KMS-11 (cell line): ENCODE measurements around the gene LHX4.

Experiments
- H2AFZ ChIP-seq: fragments of 200-600 bp; sonication (generic); 2 replicates; pipeline ENCODE4 v1.6.1; 2016; ENCODE audit warnings: antibody characterized with exemption, mixed run types, low read depth
- H3K27ac ChIP-seq: fragments of 200-600 bp; sonication (generic); 2 replicates; pipeline ENCODE4 v1.6.1; 2016; ENCODE audit warnings: mild to moderate bottlenecking, mixed run types
- H3K27me3 ChIP-seq: fragments of 200-600 bp; sonication (generic); 2 replicates; pipeline ENCODE4 v1.6.1; 2017; ENCODE audit warnings: mild to moderate bottlenecking, low read depth, mixed run types, moderate library complexity; ENCODE audit not compliant: insufficient read depth
- H3K36me3 ChIP-seq: fragments of 200-600 bp; sonication (generic); 2 replicates; pipeline ENCODE4 v1.6.1; 2017; ENCODE audit warnings: mild to moderate bottlenecking, mixed run types; ENCODE audit not compliant: insufficient read depth
- H3K4me1 ChIP-seq: fragments of 200-600 bp; sonication (generic); 2 replicates; pipeline ENCODE4 v1.6.1; 2016; ENCODE audit warnings: mild to moderate bottlenecking, low read depth, mixed run types; ENCODE audit not compliant: poor library complexity, severe bottlenecking
- H3K4me2 ChIP-seq: fragments of 200-600 bp; sonication (generic); 2 replicates; pipeline ENCODE4 v1.7.0; 2016; ENCODE audit warnings: mild to moderate bottlenecking, mixed run types
- H3K4me3 ChIP-seq: fragments of 200-600 bp; sonication (generic); IDR thresholded peaks from 2 replicates; pipeline ENCODE4 v1.6.1; 2017; ENCODE audit warnings: low read depth, low read length, mixed read lengths; ENCODE audit not compliant: insufficient read depth
- H3K79me2 ChIP-seq: fragments of 200-600 bp; sonication (generic); 2 replicates; pipeline ENCODE4 v1.6.1; 2016; ENCODE audit warnings: low read depth, mixed run types; ENCODE audit not compliant: insufficient read depth
- H3K9ac ChIP-seq: fragments of 200-600 bp; sonication (generic); 2 replicates; pipeline ENCODE4 v1.6.1; 2016; ENCODE audit warnings: mild to moderate bottlenecking, mixed run types
- H4K20me1 ChIP-seq: fragments of 200-600 bp; sonication (generic); 2 replicates; pipeline ENCODE4 v1.6.1; 2016; ENCODE audit warnings: mild to moderate bottlenecking, mixed run types; ENCODE audit not compliant: insufficient read depth
- TF ChIP-seq, protein P1 (sequence below): fragments of 200-600 bp; sonication (generic); conservative IDR thresholded peaks from 2 replicates; pipeline ENCODE4 v1.6.1; 2017; ENCODE audit warnings: low read depth, mild to moderate bottlenecking, antibody characterized with exemption, low read length, moderate library complexity, mixed read lengths

Gene LHX4

DNA sequence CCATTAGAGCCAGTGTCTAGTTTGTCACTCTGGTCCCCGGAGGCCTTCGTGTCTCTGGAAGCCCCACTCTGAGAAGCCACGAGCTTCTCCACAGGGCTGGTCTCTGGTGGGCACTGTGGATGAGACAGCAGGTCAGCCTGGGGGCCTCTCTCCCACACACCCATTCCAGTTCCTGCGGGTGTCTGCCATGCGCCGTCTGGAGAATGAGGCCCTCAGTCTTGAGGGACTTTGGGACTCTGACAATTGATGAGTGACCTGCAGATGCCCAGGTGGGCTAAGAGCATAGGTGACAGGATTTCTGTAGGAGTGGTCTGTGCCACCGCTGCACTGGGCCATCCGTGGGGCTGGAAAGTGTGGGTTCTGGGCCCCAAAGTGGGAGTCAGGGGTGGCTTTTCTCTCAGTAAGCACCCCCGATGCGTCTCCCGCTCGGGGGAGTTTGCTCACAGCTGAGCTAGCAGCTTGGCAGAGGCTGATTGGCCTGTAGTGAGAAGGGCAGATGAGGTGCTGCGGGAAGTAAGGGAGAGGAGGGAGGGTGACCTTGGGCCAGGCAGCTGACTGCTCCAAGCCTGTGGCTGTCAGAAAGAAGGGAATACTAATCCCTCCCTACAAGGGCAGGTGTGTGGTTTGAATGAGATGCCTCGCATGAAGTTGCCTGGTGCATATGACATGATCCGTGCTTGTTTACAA lies 26.4 kb downstream of the LHX4 start:
- H2AFZ ChIP-seq = no peak overlapping the region
- no peak overlapping the region for H3K4me3 ChIP-seq
- H4K20me1 ChIP-seq = no peaks in the 10 kb centered on the region
- no peak overlapping the region for H3K27ac ChIP-seq
- H3K4me2 ChIP-seq = no peak overlapping the region
- TF ChIP-seq, protein P1, sequence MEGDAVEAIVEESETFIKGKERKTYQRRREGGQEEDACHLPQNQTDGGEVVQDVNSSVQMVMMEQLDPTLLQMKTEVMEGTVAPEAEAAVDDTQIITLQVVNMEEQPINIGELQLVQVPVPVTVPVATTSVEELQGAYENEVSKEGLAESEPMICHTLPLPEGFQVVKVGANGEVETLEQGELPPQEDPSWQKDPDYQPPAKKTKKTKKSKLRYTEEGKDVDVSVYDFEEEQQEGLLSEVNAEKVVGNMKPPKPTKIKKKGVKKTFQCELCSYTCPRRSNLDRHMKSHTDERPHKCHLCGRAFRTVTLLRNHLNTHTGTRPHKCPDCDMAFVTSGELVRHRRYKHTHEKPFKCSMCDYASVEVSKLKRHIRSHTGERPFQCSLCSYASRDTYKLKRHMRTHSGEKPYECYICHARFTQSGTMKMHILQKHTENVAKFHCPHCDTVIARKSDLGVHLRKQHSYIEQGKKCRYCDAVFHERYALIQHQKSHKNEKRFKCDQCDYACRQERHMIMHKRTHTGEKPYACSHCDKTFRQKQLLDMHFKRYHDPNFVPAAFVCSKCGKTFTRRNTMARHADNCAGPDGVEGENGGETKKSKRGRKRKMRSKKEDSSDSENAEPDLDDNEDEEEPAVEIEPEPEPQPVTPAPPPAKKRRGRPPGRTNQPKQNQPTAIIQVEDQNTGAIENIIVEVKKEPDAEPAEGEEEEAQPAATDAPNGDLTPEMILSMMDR = no peak
- no peaks in the 10 kb centered on the region for H3K79me2 ChIP-seq
- H3K9ac ChIP-seq = no peak overlapping the region
- no peaks in the 10 kb centered on the region for H3K36me3 ChIP-seq
- no peaks in the 10 kb centered on the region for H3K27me3 ChIP-seq
- H3K4me1 ChIP-seq = peaks cover 7% of the 10 kb centered on the region

DNA sequence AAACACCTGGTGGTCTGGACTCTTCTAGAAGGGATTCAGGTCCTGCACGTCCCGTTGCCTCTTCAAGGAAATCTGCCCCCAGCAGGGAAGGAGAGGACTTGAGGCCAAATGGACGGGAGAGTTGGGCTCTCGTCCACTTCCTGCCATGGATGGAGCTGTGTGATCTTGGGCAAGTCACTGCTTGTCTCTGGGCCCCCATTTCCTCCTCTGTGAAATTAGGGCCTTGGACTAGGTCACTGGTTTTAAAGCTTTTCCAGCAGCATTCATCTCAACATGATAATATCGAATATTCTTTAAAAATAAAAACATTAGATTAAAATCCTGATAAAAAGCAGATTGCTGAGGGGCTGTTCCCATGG lies 26.9 kb downstream of the LHX4 start:
- Histone ChIP-seq H4K20me1 (no peaks in the 10 kb centered on the region), H3K27ac (no peak overlapping the region)

DNA sequence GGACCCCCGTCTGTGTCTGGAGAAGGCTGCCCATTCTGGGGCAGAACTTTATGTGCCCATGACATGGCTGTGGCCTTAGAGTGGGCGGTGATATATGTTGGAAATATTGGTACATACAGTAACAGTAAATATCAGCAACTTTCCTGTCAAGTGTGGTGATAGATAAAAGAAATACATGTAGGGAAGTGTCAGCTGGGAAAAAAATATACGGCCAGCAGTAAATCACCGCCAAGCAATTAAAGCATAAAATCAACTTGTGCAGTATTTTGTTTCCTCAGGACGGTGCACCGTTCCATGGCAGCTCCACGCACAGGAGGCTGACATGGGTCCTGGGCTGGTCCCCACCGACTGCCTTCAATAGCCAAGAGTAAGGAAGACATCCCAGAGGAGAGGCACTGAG lies 27.4 kb downstream of the LHX4 start:
- Histone ChIP-seq H3K4me1 (peaks cover 4% of the 10 kb centered on the region), H2AFZ (no peak overlapping the region), H3K4me2 (no peak overlapping the region), H3K9ac (no peak overlapping the region), H3K27ac (no peak overlapping the region), H3K27me3 (no peaks in the 10 kb centered on the region), H4K20me1 (no peaks in the 10 kb centered on the region), H3K36me3 (no peaks in the 10 kb centered on the region), H3K79me2 (no peaks in the 10 kb centered on the region), H3K4me3 (no peak overlapping the region)
- TF ChIP-seq, protein P1 = no peak

More for the DNA sequence above, 26.9 kb downstream of the LHX4 start:
- H3K27me3 ChIP-seq = no peaks in the 10 kb centered on the region
- no peak overlapping the region for H3K4me2 ChIP-seq
- no peak overlapping the region for H3K9ac ChIP-seq
- no peaks in the 10 kb centered on the region for H3K36me3 ChIP-seq
- no peak overlapping the region for H2AFZ ChIP-seq
- H3K79me2 ChIP-seq = no peaks in the 10 kb centered on the region
- TF ChIP-seq, protein P1 = no peak
- H3K4me1 ChIP-seq = peaks cover 7% of the 10 kb centered on the region
- H3K4me3 ChIP-seq = no peak overlapping the region

DNA sequence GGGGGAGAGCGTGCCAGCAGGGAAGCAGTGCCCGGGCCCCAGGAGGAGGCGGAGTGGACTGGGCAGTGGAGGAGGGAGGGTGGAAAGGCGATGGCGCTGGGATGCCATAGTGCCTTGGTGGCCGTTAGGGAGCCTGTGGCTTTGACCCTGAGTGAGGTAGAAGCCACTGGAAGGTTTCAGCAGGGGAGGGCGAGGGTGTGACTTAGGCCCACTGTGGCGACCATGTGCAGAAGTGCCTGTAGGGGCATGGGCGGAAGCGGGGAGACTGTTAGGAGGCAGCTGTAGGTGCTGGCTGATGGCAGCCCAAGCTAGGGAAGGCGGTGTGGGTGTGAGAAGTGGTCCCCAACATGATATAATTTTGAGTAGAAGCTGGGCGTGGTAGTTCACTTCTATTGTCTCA lies 28.2 kb downstream of the LHX4 start:
- no peaks in the 10 kb centered on the region for H3K79me2 ChIP-seq
- H3K27ac ChIP-seq = no peak overlapping the region
- no peak overlapping the region for H3K4me3 ChIP-seq
- TF ChIP-seq, protein P1 = no peak
- H3K9ac ChIP-seq = no peak overlapping the region
- H3K4me1 ChIP-seq = no peaks in the 10 kb centered on the region
- no peaks in the 10 kb centered on the region for H4K20me1 ChIP-seq
- H3K4me2 ChIP-seq = no peak overlapping the region
- no peak overlapping the region for H2AFZ ChIP-seq
- H3K27me3 ChIP-seq = no peaks in the 10 kb centered on the region
- H3K36me3 ChIP-seq = no peaks in the 10 kb centered on the region
